Fibroblast of skin of right quadriceps (primary cell): ENCODE measurements around the gene TEX51.

Experiments
- DNase-seq: peaks from one replicate; pipeline ENCODE4 v3.0.0-alpha.2; 2013

The TEX51 gene

DNA sequence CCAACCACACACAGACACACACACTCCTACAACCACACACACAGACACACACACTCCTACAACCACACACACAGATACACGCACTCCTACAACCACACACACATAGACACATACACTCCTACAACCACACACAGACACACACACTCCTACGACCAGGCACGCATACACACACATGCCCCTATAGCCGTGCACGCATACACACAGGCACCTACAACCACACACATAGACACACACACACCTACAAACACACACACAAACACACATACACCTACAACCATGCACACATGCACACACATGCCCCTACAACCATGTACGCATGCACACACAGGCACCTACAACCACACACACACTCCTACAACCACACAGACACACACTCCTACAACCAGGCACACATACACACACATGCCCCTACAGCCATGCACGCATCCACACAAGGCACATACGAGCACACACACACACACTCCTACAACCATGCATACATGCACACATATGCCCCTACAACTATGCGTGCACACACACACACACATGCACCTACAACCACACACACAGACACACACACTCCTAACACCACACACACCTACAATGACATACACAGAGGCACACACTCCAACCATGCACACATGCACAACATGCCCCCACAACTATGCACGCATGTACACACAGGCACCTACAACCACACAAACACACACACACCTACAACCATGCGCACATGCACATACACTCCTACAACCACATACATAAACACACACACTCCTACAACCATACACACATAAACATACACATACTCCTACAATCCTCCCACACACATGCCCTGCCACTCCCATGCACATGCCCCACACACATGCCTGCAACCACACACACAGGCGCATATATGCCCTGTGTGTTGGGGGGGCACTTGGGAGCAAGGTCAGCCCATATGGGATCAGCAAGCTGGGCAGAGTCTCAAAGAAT is 19.1 kb upstream of the TEX51 start:
- DNase-seq: no peak

DNA sequence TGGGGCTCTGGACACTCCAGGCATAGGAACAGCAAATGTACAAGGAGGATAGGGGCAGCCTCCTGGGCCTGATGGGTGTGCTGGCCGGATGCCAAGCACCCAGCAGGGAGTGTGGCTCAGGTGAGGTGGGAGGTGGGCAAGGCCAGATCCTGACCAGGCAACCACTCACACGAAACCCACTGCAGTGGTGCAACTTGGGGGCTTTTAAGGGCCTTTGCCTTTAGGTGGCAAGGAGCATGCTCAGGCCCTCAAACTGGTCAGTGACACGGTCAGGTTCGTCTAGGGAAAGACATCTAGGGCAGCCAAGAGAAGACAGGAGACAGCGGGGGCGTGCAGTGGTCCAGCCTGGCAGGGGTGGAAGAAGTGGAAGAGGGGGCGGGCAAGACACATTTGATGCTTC is 18.4 kb upstream of the TEX51 start:
- DNase-seq: no peak

DNA sequence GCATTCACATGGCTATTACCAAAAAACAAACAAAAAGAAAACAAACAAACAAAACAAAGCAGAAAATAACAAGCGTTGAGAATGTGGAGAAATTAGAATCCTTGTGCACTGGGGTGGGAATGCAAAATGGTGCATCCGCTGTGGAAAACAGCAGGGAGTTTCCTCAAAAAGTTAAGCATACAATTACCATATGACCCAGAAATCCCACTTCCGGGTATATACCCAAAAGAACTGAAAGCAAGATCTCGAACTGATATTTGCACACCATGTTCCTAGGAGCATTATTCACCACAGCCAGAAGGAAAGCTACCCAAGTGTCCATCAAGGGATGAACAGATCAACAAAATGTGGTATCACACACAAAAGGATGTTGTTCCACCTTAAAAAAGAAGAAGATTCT is 17.9 kb upstream of the TEX51 start:
- DNase-seq: no peak

DNA sequence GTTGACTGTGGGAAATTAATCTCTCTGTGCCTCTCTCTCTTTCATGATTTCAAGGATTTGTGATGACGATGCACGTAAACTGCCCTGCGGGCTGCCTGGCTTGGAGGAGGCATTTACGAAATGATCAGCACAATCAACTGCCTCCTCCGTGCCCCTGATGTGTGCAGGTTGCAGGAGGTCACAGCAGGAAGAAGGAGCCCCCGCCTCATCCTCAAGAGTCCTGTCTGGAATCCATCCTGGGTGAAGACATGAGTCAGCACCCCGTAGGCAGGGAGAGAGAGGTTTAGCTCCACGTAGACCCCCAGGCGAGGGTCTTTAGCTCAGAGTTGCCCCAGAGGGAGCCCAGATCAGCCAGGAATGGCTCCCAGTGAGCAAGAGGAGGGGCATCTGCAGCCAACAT is 17.1 kb upstream of the TEX51 start:
- DNase-seq: no peak

DNA sequence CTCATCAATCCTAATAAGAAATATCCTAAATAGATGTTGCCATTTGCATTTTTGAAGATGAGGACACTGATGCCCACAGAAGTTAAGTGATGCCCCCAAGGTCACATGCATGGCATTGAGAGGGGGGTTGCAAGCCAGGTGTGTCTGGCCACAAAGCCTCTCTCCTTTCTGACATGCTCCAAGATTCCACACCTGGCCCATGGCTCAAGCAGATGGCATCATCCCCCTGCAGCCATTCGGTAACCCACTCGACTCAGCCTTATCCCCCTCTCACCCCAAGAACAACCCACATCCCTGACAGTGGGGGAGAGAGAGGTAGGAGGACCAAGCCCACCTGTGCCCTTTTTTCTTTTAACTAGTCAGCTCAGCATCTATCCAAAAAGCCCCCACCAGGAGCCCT is 16.5 kb upstream of the TEX51 start:
- no peak for DNase-seq

DNA sequence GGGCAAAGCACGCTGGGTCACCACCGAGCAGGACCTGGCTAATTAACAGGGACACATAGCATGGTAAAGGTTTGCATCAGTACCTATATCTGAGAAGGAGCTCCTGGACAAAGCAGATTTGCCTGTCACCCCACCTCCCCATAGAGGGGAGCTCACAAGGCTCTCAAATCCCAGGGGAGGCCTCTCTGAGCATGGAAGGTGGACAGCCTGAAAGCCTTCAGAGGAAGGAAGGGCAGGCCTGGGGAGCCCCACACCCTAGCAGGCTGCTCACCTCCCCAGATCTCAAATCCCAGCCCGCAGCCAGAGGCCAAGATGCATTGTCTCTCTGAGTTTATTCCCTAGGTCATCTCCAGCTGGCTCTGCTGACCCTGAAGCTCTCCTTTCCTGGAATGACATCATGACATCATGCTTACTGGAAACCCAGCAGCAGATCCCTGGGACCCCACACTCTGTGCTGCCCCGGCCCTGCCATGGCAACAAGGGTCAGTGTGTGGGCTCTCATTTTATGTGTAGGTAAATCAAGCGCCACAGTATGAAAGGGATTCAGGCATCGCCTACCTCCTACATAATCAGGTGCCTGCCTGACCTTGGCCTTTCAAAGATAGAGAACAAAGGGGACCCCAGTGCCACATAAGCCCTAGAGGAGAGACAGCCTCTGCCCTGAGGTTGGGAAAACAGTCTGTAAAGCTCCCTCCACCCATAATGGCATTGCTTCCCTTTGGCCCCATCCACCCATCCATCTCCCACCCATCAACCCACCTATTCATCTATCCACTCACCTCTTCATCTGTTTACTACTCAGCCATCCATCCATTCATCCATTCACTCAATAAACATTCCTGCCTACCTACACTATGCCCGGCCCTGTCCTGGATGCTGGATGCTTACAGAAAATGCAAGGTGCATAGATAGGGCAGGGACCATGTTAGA is 15.7 kb upstream of the TEX51 start:
- DNase-seq: no peak

DNA sequence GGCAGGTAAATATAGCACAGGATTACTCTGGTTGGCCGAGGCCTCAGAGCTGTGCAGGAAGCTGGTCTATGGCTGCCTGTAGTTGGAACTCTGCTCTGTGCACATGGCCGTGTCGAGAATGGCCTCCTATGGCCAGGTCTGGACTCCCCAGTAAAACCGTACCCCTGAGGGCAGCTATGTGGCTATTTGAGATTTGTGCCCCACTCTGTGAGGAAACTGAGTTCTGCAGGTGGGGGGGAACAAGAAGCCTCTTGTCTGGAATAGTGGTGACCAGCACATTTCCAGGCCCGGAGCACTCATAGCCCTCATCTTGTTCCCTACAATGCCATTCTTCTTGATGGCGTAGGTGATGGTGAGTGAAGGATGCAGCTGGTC is 15.0 kb upstream of the TEX51 start:
- no peak for DNase-seq

DNA sequence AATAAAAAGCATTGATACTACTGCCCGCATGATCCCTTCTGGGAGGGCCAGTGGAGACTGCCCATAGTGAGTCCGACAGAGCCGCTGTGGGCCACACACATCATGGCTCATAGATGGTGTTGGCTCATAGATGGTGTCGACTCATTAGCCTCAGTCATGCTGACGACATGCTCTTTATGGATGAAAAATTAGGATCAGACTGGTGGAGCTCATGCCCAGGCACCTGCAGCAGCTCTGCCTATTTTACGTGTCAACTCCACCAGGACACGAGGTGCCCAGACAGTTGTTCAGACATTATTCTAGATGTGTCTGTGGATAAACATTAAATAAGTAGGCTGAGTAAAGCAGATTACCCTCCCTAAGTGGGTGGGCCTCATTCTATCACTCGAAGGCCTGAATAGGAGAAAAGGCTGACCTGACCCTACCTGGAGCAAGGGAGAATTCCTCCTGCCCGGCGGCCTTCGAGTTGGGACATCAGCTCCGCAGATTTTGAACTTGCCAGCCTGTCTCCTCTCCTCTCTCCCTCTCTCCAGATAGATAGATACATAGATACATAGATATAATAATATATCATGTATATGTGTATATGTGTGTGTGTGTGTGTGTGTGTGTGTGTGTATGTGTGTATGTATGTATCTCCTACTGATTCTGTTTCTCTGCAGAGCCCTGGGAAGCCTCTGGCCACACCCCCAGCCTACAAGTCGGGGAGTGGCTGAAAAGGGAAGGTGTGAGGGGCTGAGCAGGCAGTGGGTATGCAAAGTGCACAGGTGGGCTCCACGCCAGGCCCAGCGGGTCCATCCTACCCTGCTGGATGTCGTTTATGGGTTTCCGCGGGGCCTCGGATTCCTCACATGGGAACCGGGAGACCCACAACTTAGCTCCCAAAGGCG is 13.6 kb upstream of the TEX51 start:
- DNase-seq: no peak

DNA sequence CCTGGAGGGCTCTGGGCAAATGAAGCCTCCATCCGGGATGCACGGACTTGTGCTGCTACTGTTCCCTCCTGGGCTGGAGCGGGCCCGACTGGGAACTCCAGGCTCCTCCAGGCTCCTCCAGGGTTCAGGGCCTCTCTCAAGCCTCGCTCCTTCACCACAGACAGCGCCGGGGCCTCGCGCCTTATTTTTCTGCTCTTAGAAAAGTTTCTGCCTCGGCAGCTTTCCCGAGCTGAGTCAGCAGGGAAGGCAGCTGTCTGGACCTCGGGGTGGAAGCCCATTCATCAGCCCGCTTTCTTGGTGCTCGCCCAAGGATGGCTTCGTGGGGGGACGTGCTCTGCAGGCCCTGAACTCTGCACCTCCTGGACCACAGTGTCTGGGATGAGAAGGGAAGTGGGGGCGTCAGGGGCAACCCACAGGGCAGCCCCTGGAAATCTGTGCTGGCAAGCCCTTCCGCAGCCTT is 12.9 kb upstream of the TEX51 start:
- peak; percentile 8 for DNase-seq

DNA sequence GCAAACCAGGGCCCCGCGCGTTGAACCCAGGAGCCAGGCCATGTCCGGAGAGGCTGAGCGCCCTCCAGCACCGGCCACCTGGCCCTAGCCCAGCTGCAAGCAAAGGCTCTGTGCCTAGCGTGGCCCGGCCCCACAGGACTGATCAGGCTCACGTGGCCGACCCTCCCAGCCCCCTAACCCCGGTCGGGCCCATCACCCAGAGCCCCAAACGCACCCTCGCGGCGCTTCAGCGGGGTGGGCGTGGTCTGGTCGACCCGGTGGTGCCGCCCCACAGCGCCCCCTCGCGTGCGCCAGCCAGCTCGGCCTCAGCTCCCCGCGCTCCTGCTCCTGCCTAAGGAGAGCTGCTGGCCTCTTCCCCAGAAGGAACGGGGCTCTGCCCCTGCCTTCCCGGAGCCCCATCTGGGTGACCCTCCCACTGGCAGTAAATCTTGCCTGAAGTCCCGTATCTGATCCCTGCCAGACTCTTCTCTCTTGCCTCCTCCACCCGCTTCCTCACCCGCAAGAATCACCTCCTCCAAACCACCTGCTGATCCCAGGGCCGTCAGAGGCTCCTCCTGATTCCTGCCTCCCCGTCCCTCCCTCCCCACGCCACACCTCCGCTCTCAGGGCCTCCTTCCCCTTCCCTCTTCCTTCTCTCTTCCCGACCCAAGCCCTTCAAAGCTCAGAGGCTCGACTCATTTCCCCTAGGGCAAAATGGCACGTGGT is 12.3 kb upstream of the TEX51 start:
- peak; percentile 25 for DNase-seq

DNA sequence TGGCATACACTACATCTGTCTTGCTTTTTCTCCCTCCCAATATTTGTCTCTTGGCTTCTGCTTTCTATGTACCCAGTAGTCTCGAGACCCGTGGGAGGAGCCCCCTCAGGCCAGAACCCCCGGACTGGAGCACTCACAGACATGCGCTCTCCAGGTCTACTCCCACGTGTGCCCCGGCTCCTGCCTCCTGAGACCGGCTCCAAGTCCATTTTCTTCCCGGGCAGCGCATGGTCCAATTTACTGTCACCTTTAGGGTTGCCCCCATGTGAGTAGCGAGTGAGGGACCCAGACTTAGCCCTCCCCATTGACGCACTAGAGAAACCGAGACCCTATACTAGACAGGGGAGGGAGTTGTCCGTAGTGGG is 11.8 kb upstream of the TEX51 start:
- no peak for DNase-seq

DNA sequence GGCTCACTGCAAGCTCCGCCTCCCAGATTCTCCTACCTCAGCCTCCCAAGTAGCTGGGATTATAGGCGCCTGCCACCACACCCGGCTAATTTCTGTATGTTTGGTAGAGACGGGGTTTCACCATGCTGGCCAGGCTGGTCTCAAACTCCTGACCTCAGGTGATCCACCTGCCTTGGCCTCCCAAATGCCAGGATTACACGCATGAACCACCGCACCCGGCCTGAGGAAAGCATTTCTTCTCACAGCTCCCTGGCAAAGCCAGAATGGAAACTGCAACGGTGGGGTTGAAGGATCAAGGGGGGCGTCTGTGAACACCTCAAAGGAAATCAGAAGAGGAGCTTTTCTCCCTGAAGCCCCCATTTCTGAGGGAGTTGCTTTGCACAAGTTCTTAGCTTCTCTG is 11.2 kb upstream of the TEX51 start:
- DNase-seq: no peak

DNA sequence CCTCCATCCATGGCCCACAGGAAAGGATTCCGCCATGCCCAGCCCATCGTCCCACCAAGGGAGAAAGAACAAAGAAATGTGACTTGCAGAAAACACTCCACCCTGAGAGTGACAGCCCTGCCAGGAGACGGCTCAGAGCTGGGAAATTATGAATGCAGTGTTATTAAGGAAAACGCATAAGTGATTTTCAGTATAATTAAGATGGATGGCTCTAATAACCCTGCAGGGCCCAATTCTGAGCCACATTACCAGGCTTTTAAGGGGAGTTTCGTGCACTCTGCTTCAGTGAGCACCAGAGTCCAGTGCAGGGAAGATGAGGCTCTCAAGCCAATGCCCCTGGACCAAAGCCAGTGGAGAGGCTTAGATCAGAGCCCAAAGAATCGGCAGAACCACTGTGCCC is 10.6 kb upstream of the TEX51 start:
- no peak for DNase-seq

DNA sequence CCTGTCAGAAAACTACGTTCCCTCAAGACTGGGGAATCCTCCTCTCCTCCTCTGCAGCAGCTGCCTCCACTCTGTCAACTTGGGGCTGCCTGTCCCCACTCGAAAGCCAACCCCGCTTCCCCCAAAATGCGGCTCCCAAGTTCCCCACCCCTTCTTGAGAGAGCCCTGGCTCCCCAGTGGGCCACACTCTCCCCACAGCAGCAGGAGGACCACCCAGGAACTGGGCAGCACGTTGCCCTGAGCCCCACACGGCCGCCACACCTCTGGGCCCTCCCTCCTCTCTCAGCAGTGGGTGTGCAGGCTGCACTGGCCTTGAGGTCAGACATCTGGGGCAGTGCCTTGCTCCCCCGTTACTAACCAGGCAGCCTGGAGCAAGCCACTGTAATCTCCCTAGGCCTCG is 9.6 kb upstream of the TEX51 start:
- no peak for DNase-seq

DNA sequence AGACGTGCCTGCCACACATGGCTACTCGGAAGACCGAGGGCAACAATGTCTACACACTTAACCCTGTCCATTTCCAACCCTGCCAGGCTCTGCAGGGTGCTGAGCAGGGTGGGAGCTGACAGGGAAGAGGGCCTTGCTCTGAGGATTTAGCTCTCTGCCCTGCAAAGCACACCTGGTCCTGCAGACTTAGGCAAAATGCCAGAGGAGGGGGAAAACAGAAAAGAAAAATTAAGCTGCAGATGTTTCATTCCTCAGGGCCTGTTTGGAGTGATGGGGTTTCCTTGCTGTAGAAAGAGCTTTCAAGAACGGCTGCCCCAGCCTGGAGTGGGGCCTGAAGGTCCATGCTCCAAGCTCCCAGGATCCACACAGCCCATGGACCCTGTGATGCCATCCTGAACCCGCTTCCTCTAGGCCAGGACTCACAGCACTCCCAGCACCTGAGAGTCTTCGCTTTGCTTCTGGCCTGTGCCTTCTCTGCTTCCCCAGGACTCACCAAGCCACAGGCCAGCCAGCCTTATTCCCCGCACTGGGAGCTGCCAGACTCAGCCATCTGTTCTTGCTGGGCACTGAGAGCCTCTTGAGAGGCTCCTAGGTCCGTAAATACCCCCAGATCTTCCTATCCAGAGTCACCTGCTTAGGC is 9.1 kb upstream of the TEX51 start:
- DNase-seq: no peak

DNA sequence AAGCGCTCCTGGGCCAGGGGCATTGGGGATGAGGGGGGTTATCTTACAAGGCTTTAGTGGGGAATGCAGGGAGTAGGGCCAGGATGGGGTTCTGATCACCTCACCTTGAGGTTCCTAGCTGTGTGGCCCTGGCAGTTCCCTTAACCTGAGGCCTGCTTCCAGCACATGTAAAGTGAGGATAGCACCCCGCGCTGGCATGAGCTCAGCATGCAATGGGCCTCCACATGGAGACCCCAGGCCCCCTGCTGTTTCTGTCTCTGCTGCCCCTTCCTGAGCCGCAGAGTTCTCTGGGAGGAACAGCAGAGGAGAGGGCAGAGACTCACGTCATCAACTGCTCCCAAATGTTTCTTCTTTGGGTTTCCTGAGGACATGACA is 8.6 kb upstream of the TEX51 start:
- no peak for DNase-seq

DNA sequence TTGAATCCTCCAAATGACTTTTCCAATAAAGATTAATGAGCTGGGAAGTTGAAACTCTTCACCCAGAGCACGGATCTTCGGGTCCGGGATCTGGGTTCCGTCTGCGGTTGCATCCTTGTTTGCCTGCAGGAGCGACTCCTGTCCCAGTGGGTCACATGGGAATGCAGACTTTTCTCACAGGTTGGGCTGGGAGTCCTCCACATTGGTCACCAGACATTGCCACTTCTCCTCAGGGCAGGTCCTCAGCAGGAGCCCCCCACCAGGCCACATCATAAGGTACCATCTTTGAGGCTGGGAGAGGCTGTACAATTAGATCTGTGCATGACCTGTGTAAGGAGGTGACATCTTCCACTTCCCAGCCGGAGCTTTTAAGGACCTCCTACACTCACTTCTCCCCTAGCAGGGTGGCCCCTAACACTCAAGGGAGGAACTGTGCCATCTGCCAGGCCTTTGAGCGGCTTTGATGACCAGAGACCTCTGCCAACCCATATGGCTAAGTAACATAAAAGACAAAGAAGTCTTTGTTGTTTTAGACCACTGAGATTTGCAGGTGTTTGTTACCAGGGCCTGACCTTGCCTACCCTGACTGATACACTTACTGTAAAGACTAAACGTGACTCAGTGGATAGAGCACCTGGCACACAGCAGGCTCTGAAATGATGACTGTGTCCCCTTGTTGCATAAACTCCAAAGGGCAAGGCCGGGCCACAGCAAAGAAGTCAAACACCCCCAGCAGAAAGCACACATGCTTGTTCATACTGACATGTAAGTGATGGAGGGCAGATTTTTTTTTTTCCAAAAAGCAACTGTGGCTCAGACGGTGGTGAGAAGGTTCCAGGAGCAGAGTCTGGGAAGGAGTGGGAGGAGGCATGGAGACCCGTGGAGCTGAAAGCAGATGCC is 7.9 kb upstream of the TEX51 start:
- DNase-seq: no peak

DNA sequence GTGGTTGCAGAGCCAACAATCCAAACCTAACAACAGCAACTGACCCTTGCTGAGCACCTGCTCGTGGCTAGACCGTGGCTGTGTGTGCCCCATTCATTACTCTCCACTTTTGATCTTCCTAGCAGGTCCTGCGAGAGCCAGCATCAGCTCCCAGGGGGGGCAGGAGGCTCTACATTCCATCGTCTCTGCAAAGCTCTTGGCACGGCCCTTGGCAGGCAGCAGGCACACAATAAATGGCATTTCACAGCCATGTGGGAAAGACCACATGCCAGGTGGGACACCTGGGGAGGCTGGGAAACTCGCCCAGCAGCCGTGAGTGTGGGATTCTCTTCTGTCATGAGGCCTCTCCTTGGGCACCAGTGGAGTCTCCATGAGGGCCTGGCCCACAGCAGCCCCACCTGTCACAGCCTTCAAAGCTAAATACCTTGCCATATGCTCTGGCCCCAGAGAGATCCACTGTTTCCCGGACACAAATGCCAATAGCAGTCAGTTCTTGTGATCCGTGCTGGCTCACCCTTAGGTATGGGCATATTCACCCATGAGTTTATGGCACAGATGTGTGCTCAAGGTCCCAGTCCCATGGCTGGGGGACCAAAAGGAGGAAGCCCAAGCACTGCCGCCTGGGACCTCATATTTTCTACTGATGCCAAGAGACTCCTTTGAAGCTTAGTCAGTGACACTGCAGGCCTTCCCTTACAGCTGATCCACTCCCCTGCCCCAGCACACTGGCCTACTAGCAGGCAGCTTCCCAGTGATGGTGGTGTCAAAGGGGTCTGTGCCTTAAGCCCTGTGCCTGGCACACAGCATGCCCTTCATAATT is 6.8 kb upstream of the TEX51 start:
- no peak for DNase-seq

DNA sequence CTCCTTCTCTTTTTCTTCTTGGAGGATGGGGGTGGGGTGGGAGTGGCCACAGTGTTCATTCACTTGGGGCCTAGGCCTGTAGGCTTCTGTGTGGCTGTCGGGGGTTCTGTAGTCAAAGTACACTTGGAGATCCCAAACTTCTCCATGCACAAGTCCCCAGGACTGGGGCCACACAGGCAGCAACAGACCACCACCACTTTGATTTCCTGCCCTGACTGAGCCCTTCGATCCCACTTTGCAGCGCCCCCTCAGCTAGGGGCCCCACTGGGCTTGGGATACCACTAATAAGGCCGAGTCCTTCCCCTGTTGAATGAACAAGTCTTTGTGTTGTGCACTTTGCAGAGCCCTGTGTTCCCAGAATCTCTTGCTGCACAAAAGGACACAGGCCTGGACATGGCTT is 5.5 kb upstream of the TEX51 start:
- DNase-seq: no peak

DNA sequence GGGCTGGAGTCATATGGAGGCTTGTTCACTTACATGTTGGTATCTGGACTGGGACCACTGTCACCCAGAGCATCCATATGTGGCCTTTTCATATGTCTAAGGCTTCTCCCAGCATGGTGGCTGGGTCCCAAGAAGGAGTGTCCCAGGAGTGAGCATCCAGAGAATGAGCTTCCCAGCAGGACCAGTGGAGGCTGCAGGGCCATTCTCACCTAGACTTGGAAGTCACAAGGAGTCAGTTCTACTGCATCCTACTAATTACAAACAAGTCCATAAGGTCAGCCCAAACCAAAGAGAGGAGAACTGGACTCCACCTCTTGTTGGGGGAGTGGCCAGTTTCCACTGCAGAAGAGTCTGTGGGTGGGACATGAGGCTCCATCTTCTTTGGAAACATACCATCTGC is 5.1 kb upstream of the TEX51 start:
- no peak for DNase-seq
